ENCODE results near the gene TP53BP1. TPM values are rescaled to one million over a fixed set of nuclear protein-coding genes. Genes with fewer than 3 reads are reported as not detected.

The TP53BP1 gene
- total RNA-seq, 1 experiment from 2014 or later, result 40.6 TPM

Other genes starting within 250 kb of the TP53BP1 start
- not detected in 2 replicates for gene TGM5, start 226.2 kb downstream of the TP53BP1 start, total RNA-seq (2014; rRNA removed; shearing (Covaris generic))
- not detected in 2 replicates for gene TGM7, start 190.9 kb downstream of the TP53BP1 start, total RNA-seq (2014; rRNA removed; shearing (Covaris generic))
- 4.7 and 8.8 TPM in 2 replicates for gene LCMT2, start 162.6 kb downstream of the TP53BP1 start, total RNA-seq (2014; rRNA removed; shearing (Covaris generic))
- gene ZSCAN29, start 122.1 kb downstream of the TP53BP1 start, total RNA-seq (2014; rRNA removed; shearing (Covaris generic)), result 19.2 and 28.1 TPM in 2 replicates
- 22.1 and 24.5 TPM in 2 replicates for gene TUBGCP4, start 122.1 kb downstream of the TP53BP1 start, total RNA-seq (2014; rRNA removed; shearing (Covaris generic))
- gene MAP1A, start 24.5 kb upstream of the TP53BP1 start, total RNA-seq (2014; rRNA removed; shearing (Covaris generic)), result 1.7 and 3.8 TPM in 2 replicates
- gene PPIP5K1, start 97.1 kb upstream of the TP53BP1 start, total RNA-seq (2014; rRNA removed; shearing (Covaris generic)), result 5.2 and 7.8 TPM in 2 replicates
- not detected in 2 replicates for gene CKMT1B, start 100.9 kb upstream of the TP53BP1 start, total RNA-seq (2014; rRNA removed; shearing (Covaris generic))
- not detected in 2 replicates for gene STRC, start 125.6 kb upstream of the TP53BP1 start, total RNA-seq (2014; rRNA removed; shearing (Covaris generic))
- 0.10 and 0.39 TPM in 2 replicates for gene CATSPER2, start 155.7 kb upstream of the TP53BP1 start, total RNA-seq (2014; rRNA removed; shearing (Covaris generic))
- not detected in 2 replicates for gene CKMT1A, start 200.7 kb upstream of the TP53BP1 start, total RNA-seq (2014; rRNA removed; shearing (Covaris generic))

Data from M059J (cell line).